ENCODE measurements around the gene ARPC5L. TPM values are rescaled to one million over a fixed set of nuclear protein-coding genes. Genes with fewer than 3 reads are reported as not detected.

The ARPC5L gene
- total RNA-seq, 1 experiment from 2014 or later, result 47.2 TPM

- peaks cover 38% of the 10 kb centered on the region for H3K4me1 Mint-ChIP-seq
- H3K27ac Mint-ChIP-seq, result no peak overlapping the region
- H3K4me3 Mint-ChIP-seq, result no peak overlapping the region
- H3K36me3 Mint-ChIP-seq, result peaks cover 37% of the 10 kb centered on the region
- CTCF ChIA-PET, result interaction anchor here (0.8 kb wide), 1 partner anchor 13 kb away, joined by 3 read pairs; the partner anchor contains the start of gene ARPC5L
- no peak for DNase-seq (ENCODE audit: low spot score)
- H3K9me3 Mint-ChIP-seq, result no peaks in the 10 kb centered on the region
- POLR2A ChIA-PET, result no interaction called here
- no peak for ATAC-seq
- H3K27me3 Mint-ChIP-seq (ENCODE audit: low read depth), result no peaks in the 10 kb centered on the region
- TF ChIP-seq ETV6 (CRISPR knock-in tag; IDR thresholded peaks at IDR 0.05), result no peak
- no peak for TF ChIP-seq E2F5 (CRISPR knock-in tag; IDR thresholded peaks at IDR 0.05)
- TF ChIP-seq NFYB (CRISPR knock-in tag; conservative IDR thresholded peaks at IDR 0.05; ENCODE audit: low read depth), result no peak
- TF ChIP-seq TEAD4 (CRISPR knock-in tag; IDR thresholded peaks at IDR 0.05), result no peak
- TF ChIP-seq AFF4 (CRISPR knock-in tag; IDR thresholded peaks at IDR 0.05; ENCODE audit: borderline replicate concordance), result no peak
- TF ChIP-seq ZNF317 (CRISPR knock-in tag; IDR thresholded peaks at IDR 0.05; ENCODE audit: borderline replicate concordance, low read depth), result no peak
- no peak for TF ChIP-seq SMAD3 (CRISPR knock-in tag; IDR thresholded peaks at IDR 0.05; ENCODE audit: borderline replicate concordance)
- no peak for TF ChIP-seq CREB1 (CRISPR knock-in tag; IDR thresholded peaks at IDR 0.05)
- no peak for TF ChIP-seq ARID4B (CRISPR knock-in tag; IDR thresholded peaks at IDR 0.05; ENCODE audit: borderline replicate concordance)
- no peak for TF ChIP-seq ZSCAN18 (CRISPR knock-in tag; IDR thresholded peaks at IDR 0.05)
- no peak for TF ChIP-seq ATF1 (CRISPR knock-in tag; IDR thresholded peaks at IDR 0.05)
- no peak for TF ChIP-seq ATF3 (CRISPR knock-in tag; conservative IDR thresholded peaks at IDR 0.05)
- TF ChIP-seq TP53 (CRISPR knock-in tag; IDR thresholded peaks at IDR 0.05), result no peak
These were observed 13.6 kb downstream of the ARPC5L start for GRCh38 chr9:124875501-124875900.
